ENCODE results near the gene C14orf180.

The C14orf180 gene

GRCh38 chr14:104567141-104567956, 12.2 kb upstream of the C14orf180 start:
- DNase-seq (ENCODE audit: insufficient read length, low spot score) (no peak), FAIRE-seq (no peak)
- no peak for TF ChIP-seq POLR2A (IDR thresholded peaks at IDR 0.05; ENCODE audit: low read depth, low read length)
- no peak for TF ChIP-seq POU2F2 (IDR thresholded peaks at IDR 0.05; ENCODE audit: low read depth, low read length)

GRCh38 chr14:104567957-104568225, 11.7 kb upstream of the C14orf180 start:
- FAIRE-seq (no peak), DNase-seq (ENCODE audit: insufficient read length, low spot score) (no peak)
- TF ChIP-seq PAX5 (IDR thresholded peaks at IDR 0.05; ENCODE audit: insufficient read depth, low read length, severe bottlenecking) (no peak), POU2F2 (IDR thresholded peaks at IDR 0.05; ENCODE audit: low read depth, low read length) (no peak)

- no peak for TF ChIP-seq SPI1 (IDR thresholded peaks at IDR 0.05; ENCODE audit: low read depth, low read length)
- TF ChIP-seq POLR2A (IDR thresholded peaks at IDR 0.05; ENCODE audit: low read depth, low read length) = no peak
- TF ChIP-seq TAF1 (IDR thresholded peaks at IDR 0.05; ENCODE audit: low read depth, low read length) = no peak
- no peak for TF ChIP-seq POLR2AphosphoS5 (IDR thresholded peaks at IDR 0.05; ENCODE audit: low read depth, low read length)
- TF ChIP-seq POU2F2 (IDR thresholded peaks at IDR 0.05; ENCODE audit: low read depth, low read length) = no peak
- TF ChIP-seq PAX5 (IDR thresholded peaks at IDR 0.05; ENCODE audit: insufficient read depth, low read length, severe bottlenecking) = no peak
- no peak for FAIRE-seq
- no peak for DNase-seq (ENCODE audit: insufficient read length, low spot score)
These were observed 10.9 kb upstream of the C14orf180 start for GRCh38 chr14:104568620-104569019.

- DNase-seq (ENCODE audit: insufficient read length, low spot score) (no peak), FAIRE-seq (no peak)
- TF ChIP-seq TAF1 (IDR thresholded peaks at IDR 0.05; ENCODE audit: low read depth, low read length) (no peak), POU2F2 (IDR thresholded peaks at IDR 0.05; ENCODE audit: low read depth, low read length) (no peak), PAX5 (IDR thresholded peaks at IDR 0.05; ENCODE audit: insufficient read depth, low read length, severe bottlenecking) (no peak)
These were observed 10.1 kb upstream of the C14orf180 start for GRCh38 chr14:104569435-104569834.

GRCh38 chr14:104571246-104571645, 8.3 kb upstream of the C14orf180 start:
- TF ChIP-seq SPI1 (IDR thresholded peaks at IDR 0.05; ENCODE audit: low read depth, low read length) (no peak), TAF1 (IDR thresholded peaks at IDR 0.05; ENCODE audit: low read depth, low read length) (no peak), POLR2AphosphoS5 (IDR thresholded peaks at IDR 0.05; ENCODE audit: low read depth, low read length) (no peak)
- FAIRE-seq (no peak), DNase-seq (ENCODE audit: insufficient read length, low spot score) (no peak)

GRCh38 chr14:104572024-104572626, 7.4 kb upstream of the C14orf180 start:
- TF ChIP-seq POU2F2 (IDR thresholded peaks at IDR 0.05; ENCODE audit: low read depth, low read length) = no peak
- no peak for TF ChIP-seq POLR2A (IDR thresholded peaks at IDR 0.05; ENCODE audit: low read depth, low read length)
- no peak for FAIRE-seq
- no peak for DNase-seq (ENCODE audit: insufficient read length, low spot score)

GRCh38 chr14:104572668-104573067, 6.9 kb upstream of the C14orf180 start:
- no peak for FAIRE-seq
- TF ChIP-seq TAF1 (IDR thresholded peaks at IDR 0.05; ENCODE audit: low read depth, low read length) (no peak), POLR2A (IDR thresholded peaks at IDR 0.05; ENCODE audit: low read depth, low read length) (no peak), POU2F2 (IDR thresholded peaks at IDR 0.05; ENCODE audit: low read depth, low read length) (no peak)

GRCh38 chr14:104573930-104574329, 5.6 kb upstream of the C14orf180 start:
- FAIRE-seq (no peak), DNase-seq (ENCODE audit: insufficient read length, low spot score) (no peak)
- TF ChIP-seq PAX5 (IDR thresholded peaks at IDR 0.05; ENCODE audit: insufficient read depth, low read length, severe bottlenecking) (no peak), POLR2A (IDR thresholded peaks at IDR 0.05; ENCODE audit: low read depth, low read length) (no peak), POLR2AphosphoS5 (IDR thresholded peaks at IDR 0.05; ENCODE audit: low read depth, low read length) (no peak), SPI1 (IDR thresholded peaks at IDR 0.05; ENCODE audit: low read depth, low read length) (no peak), POU2F2 (IDR thresholded peaks at IDR 0.05; ENCODE audit: low read depth, low read length) (no peak), TAF1 (IDR thresholded peaks at IDR 0.05; ENCODE audit: low read depth, low read length) (no peak)

More at GRCh38 chr14:104572668-104573067, 6.9 kb upstream of the C14orf180 start:
- DNase-seq (ENCODE audit: insufficient read length, low spot score) = no peak

GRCh38 chr14:104574536-104574935, 5.0 kb upstream of the C14orf180 start:
- no peak for TF ChIP-seq PAX5 (IDR thresholded peaks at IDR 0.05; ENCODE audit: insufficient read depth, low read length, severe bottlenecking)
- TF ChIP-seq POU2F2 (IDR thresholded peaks at IDR 0.05; ENCODE audit: low read depth, low read length) = no peak
- no peak for TF ChIP-seq POLR2AphosphoS5 (IDR thresholded peaks at IDR 0.05; ENCODE audit: low read depth, low read length)
- TF ChIP-seq TAF1 (IDR thresholded peaks at IDR 0.05; ENCODE audit: low read depth, low read length) = no peak
- TF ChIP-seq POLR2A (IDR thresholded peaks at IDR 0.05; ENCODE audit: low read depth, low read length) = no peak
- TF ChIP-seq SPI1 (IDR thresholded peaks at IDR 0.05; ENCODE audit: low read depth, low read length) = no peak
- DNase-seq (ENCODE audit: insufficient read length, low spot score) (no peak), FAIRE-seq (no peak)

- FAIRE-seq = no peak
- no peak for TF ChIP-seq POU2F2 (IDR thresholded peaks at IDR 0.05; ENCODE audit: low read depth, low read length)
- TF ChIP-seq POLR2AphosphoS5 (IDR thresholded peaks at IDR 0.05; ENCODE audit: low read depth, low read length) = no peak
- TF ChIP-seq SPI1 (IDR thresholded peaks at IDR 0.05; ENCODE audit: low read depth, low read length) = no peak
- TF ChIP-seq TAF1 (IDR thresholded peaks at IDR 0.05; ENCODE audit: low read depth, low read length) = no peak
- TF ChIP-seq PAX5 (IDR thresholded peaks at IDR 0.05; ENCODE audit: insufficient read depth, low read length, severe bottlenecking) = no peak
- TF ChIP-seq POLR2A (IDR thresholded peaks at IDR 0.05; ENCODE audit: low read depth, low read length) = no peak
- no peak for DNase-seq (ENCODE audit: insufficient read length, low spot score)
These were observed 4.5 kb upstream of the C14orf180 start for GRCh38 chr14:104574978-104575583.
